IMR-90 (cell line): ENCODE data around the gene HDDC3. TPM values are rescaled to one million over a fixed set of nuclear protein-coding genes. Genes with fewer than 3 reads are reported as not detected.

ENCODE experiments used
- ATAC-seq: fragments of 200-7000 bp; cut with Tn5 transposase; 2 replicates; pipeline ENCODE4 v1.9.1; 2020; ENCODE audit warnings: low read depth, mild to moderate bottlenecking, moderate library complexity
- BruUV-seq: library from RNA; stranded (reverse); fragments of 400-500 nt; replicated peaks from 2 replicates; lab custom pipeline; 2021; lab: Mats Ljungman, UMichigan
- CTCF ChIA-PET: fragments of 300-600 bp; formaldehyde crosslinking; extraction: SDS; loops from one replicate; lab custom pipeline; 2021; ENCODE audit warnings: antibody characterized with exemption; lab: Yijun Ruan, JAX
- POLR2A ChIA-PET: fragments of 300-600 bp; sonication (Branson Sonifier 250); formaldehyde crosslinking; loops from one replicate; lab custom pipeline; 2022; ENCODE audit warnings: antibody characterized with exemption; ENCODE audit not compliant: unreplicated experiment; lab: Charles Lee
- DNase-seq: peaks from one replicate; pipeline ENCODE4 v3.0.0; 2013
- H2AFZ ChIP-seq: replicated peaks from 2 replicates; pipeline ENCODE3; 2013; ENCODE audit warnings: low read length, mild to moderate bottlenecking; ENCODE audit not compliant: poor library complexity
- H2AK5ac ChIP-seq: 2 replicates; pipeline ENCODE4 v1.6.1; 2013; ENCODE audit warnings: low read depth, low read length, inconsistent platforms
- H2AK9ac ChIP-seq: replicated peaks from 2 replicates; pipeline ENCODE3; 2013; ENCODE audit warnings: mild to moderate bottlenecking, low read depth, low read length, moderate library complexity; ENCODE audit not compliant: poor library complexity
- H2BK120ac ChIP-seq: 2 replicates; pipeline ENCODE4 v1.6.1; 2013; ENCODE audit warnings: low read depth, low read length, inconsistent platforms
- H2BK15ac ChIP-seq: 3 replicates; pipeline ENCODE4 v1.6.1; 2013; ENCODE audit warnings: low read depth, low read length, inconsistent platforms
- H2BK20ac ChIP-seq: 2 replicates; pipeline ENCODE4 v1.6.1; 2013; ENCODE audit warnings: low read depth, mild to moderate bottlenecking, inconsistent platforms, low read length, moderate library complexity
- H2BK5ac ChIP-seq: 2 replicates; pipeline ENCODE4 v1.6.1; 2013; ENCODE audit warnings: mild to moderate bottlenecking, low read depth, low read length, inconsistent platforms; ENCODE audit not compliant: poor library complexity, severe bottlenecking
- H3K14ac ChIP-seq: replicated peaks from 2 replicates; pipeline ENCODE4 v1.6.1; 2013; ENCODE audit warnings: low read depth, low read length, inconsistent platforms
- H3K18ac ChIP-seq: 2 replicates; pipeline ENCODE4 v1.6.1; 2013; ENCODE audit warnings: low read depth, low read length, control low read depth
- H3K23ac ChIP-seq: 2 replicates; pipeline ENCODE4 v1.6.1; 2013; ENCODE audit warnings: low read depth, low read length, inconsistent platforms
- H3K27ac ChIP-seq: 2 replicates; pipeline ENCODE4 v1.5.1; 2013; ENCODE audit warnings: mild to moderate bottlenecking, control low read depth, low read length; ENCODE audit not compliant: insufficient read depth
- H3K27me3 ChIP-seq: 2 replicates; pipeline ENCODE4 v1.6.1; 2013; ENCODE audit warnings: low read length; ENCODE audit not compliant: control insufficient read depth, insufficient read depth
- H3K36me3 ChIP-seq: 2 replicates; pipeline ENCODE4 v1.6.1; 2013; ENCODE audit warnings: low read length, mixed read lengths; ENCODE audit not compliant: control insufficient read depth, insufficient read depth
- H3K4ac ChIP-seq: 2 replicates; pipeline ENCODE4 v1.6.1; 2013; ENCODE audit warnings: low read depth, low read length, inconsistent platforms
- H3K4me1 ChIP-seq: 2 replicates; pipeline ENCODE4 v1.6.1; 2013; ENCODE audit warnings: low read length, mixed read lengths; ENCODE audit not compliant: control insufficient read depth, insufficient read depth
- H3K4me2 ChIP-seq: 2 replicates; pipeline ENCODE4 v1.6.1; 2013; ENCODE audit warnings: low read depth, mild to moderate bottlenecking, control low read depth, low read length, moderate library complexity
- H3K4me3 ChIP-seq: 2 replicates; pipeline ENCODE4 v1.5.1; 2013; ENCODE audit warnings: low read depth, mild to moderate bottlenecking, control low read depth, low read length, moderate library complexity; ENCODE audit not compliant: insufficient read depth
- H3K56ac ChIP-seq: 2 replicates; pipeline ENCODE4 v1.6.1; 2013; ENCODE audit warnings: low read length, inconsistent platforms; ENCODE audit not compliant: insufficient read depth; ENCODE audit errors: extremely low read depth
- H3K79me1 ChIP-seq, 2 experiments: 2 replicates each; pipeline ENCODE4 v1.6.1; 2013; ENCODE audit warnings: low read length in 2 of 2, inconsistent platforms in 1 of 2, low read depth in 1 of 2
- H3K9ac ChIP-seq: 2 replicates; pipeline ENCODE4 v1.6.1; 2013; ENCODE audit warnings: low read depth, low read length, control low read depth
- H3K9me1 ChIP-seq: 2 replicates; pipeline ENCODE4 v1.6.1; 2013; ENCODE audit warnings: low read length, inconsistent platforms; ENCODE audit not compliant: insufficient read depth
- H3K9me3 ChIP-seq: 2 replicates; pipeline ENCODE4 v1.6.1; 2013; ENCODE audit warnings: low read length; ENCODE audit not compliant: control insufficient read depth, insufficient read depth
- H4K20me1 ChIP-seq: 2 replicates; pipeline ENCODE4 v1.6.1; 2013; ENCODE audit warnings: low read length, inconsistent platforms; ENCODE audit not compliant: insufficient read depth
- H4K5ac ChIP-seq: 2 replicates; pipeline ENCODE4 v1.6.1; 2013; ENCODE audit warnings: mild to moderate bottlenecking, low read depth, low read length, control low read depth
- H4K8ac ChIP-seq, 2 experiments: 2 replicates each; pipeline ENCODE4 v1.6.1; 2013; ENCODE audit warnings: low read depth in 2 of 2, low read length in 2 of 2, control low read depth in 1 of 2, inconsistent platforms in 1 of 2
- H4K91ac ChIP-seq: 2 replicates; pipeline ENCODE4 v1.6.1; 2013; ENCODE audit warnings: low read depth, low read length, inconsistent platforms; ENCODE audit not compliant: insufficient read depth
- BHLHE40 ChIP-seq: fragments of 150-350 bp; IDR thresholded peaks from 2 replicates; pipeline ENCODE4 v1.6.1; 2016; ENCODE audit warnings: mild to moderate bottlenecking, low read depth, low read length
- CHD1 ChIP-seq: IDR thresholded peaks from 2 replicates; pipeline ENCODE4 v1.6.1; 2012; ENCODE audit warnings: low read depth, low read length, improper control_type of control experiment
- FOS ChIP-seq: fragments of 150-350 bp; IDR thresholded peaks from 2 replicates; pipeline ENCODE4 v1.6.1; 2016; ENCODE audit warnings: low read depth, low read length
- MAFK ChIP-seq: IDR thresholded peaks from 2 replicates; pipeline ENCODE4 v1.6.1; 2012; ENCODE audit warnings: low read depth, low read length, improper control_type of control experiment
- MAZ ChIP-seq: IDR thresholded peaks from 2 replicates; pipeline ENCODE4 v1.6.1; 2012; ENCODE audit warnings: low read depth, mild to moderate bottlenecking, low read length, improper control_type of control experiment, moderate library complexity, borderline replicate concordance
- NFE2L2 ChIP-seq: fragments of 150-350 bp; IDR thresholded peaks from 2 replicates; pipeline ENCODE4 v1.6.1; 2016; ENCODE audit warnings: low read depth, mild to moderate bottlenecking, low read length
- POLR2A ChIP-seq: IDR thresholded peaks from 2 replicates; pipeline ENCODE4 v1.6.1; 2012; ENCODE audit warnings: mild to moderate bottlenecking, low read depth, low read length
- RAD21 ChIP-seq: IDR thresholded peaks from 2 replicates; pipeline ENCODE4 v1.6.1; 2012; ENCODE audit warnings: low read length, improper control_type of control experiment
- RFX5 ChIP-seq: IDR thresholded peaks from 2 replicates; pipeline ENCODE4 v1.8.0; 2012; ENCODE audit warnings: low read depth, mild to moderate bottlenecking, low read length, moderate library complexity
- SMC3 ChIP-seq: fragments of 150-350 bp; IDR thresholded peaks from 2 replicates; pipeline ENCODE4 v1.6.1; 2016; ENCODE audit warnings: low read depth, mild to moderate bottlenecking, antibody characterized with exemption, low read length, moderate library complexity
- WGBS, 2 experiments: methylation state at CpG; one replicate each; pipeline versions ENCODE4 v1.1.5 to v1.1.7; 2013; ENCODE audit warnings: missing lambda C conversion rate in 2 of 2; ENCODE audit not compliant: insufficient read length in 1 of 2; ENCODE audit errors: extremely low coverage in 2 of 2; 5-methylcytosine and 5-hydroxymethylcytosine counted together
- dilution Hi-C: fragments of 300-500 bp; cut with HindIII; formaldehyde crosslinking; loops from one replicate; pipeline ENCODE4 v1.14.3; 2018; ENCODE audit warnings: low sequenced_read_pairs; ENCODE audit not compliant: unreplicated experiment
- in situ Hi-C: fragments of 300-500 bp; cut with MboI; formaldehyde crosslinking; loops from 3 replicates; pipeline ENCODE4 v1.14.3; 2019; ENCODE audit warnings: low sequenced_read_pairs, inconsistent platforms, mixed read lengths
- intact Hi-C: fragments of 100-400 bp; cut with micrococcal nuclease; formaldehyde crosslinking; loops from 2 replicates; pipeline ENCODE4 v1.10.0; 2022
- polyA plus RNA-seq, 3 experiments: library from polyadenylated mRNA; depleted of rRNA; stranded (reverse); fragments of >200 nt; gene quantifications; 2 replicates each; pipeline ENCODE4 v1.2.3, GENCODE V29; 2012; ENCODE audit warnings: low replicate concordance in 1 of 3
- total RNA-seq: library from RNA; depleted of rRNA; stranded (reverse); fragments of >200 nt; gene quantifications from 2 replicates; pipeline ENCODE4 v1.2.3, GENCODE V29; 2012
- TF ChIP-seq, protein P1 (sequence below): conservative IDR thresholded peaks from 2 replicates; pipeline ENCODE4 v1.5.1; 2012; ENCODE audit warnings: mild to moderate bottlenecking, low read depth, low read length, improper control_type of control experiment
- TF ChIP-seq, protein P2 (sequence below): fragments of 150-350 bp; IDR thresholded peaks from 2 replicates; pipeline ENCODE4 v1.6.1; 2016; ENCODE audit warnings: low read depth, mild to moderate bottlenecking, low read length, moderate library complexity, borderline replicate concordance

The HDDC3 gene
- total and polyA plus RNA-seq, 2 of the 4 experiments (the other 2 are of a cell fraction) = 7.9 to 10.7 TPM

DNA sequence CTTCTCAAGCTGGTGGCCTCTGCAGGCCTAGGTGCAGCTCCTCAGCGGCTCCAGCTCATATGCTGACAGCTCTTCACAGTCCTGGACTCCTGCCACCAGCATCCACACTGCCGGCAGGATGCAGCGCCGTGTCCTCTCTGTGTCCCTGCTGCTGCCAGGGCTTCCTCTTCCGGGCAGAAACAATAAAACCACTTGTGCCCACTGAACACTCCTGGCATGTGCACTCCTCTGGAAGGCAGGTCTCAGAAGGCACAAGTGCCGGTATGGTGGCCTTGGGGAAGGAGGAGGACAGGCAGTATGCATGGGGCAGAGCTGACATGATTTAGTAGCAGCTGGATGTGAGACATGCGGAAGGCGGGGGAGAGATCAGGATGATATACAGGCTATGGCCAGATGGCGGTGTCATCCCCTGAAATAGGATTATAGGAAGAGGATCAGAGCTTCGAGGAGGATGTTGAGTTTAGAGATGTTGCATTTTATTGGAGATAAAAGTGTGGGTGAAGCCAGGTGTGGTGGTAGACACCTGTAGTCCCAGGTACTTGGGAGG is 36.7 kb downstream of the HDDC3 start:
- no peak overlapping the region for H2BK20ac ChIP-seq
- no peak for DNase-seq
- no TSS peak for BruUV-seq
- H4K20me1 ChIP-seq = no peaks in the 10 kb centered on the region
- H3K36me3 ChIP-seq = peaks cover 28% of the 10 kb centered on the region
- H3K56ac ChIP-seq = no peak overlapping the region
- peaks cover 3% of the 10 kb centered on the region; the same call in 1 of the 2 replicates for H3K9me1 ChIP-seq
- H3K14ac ChIP-seq = no peak overlapping the region
- no peak overlapping the region for H3K9ac ChIP-seq
- intact Hi-C loops (no loop called here), in situ Hi-C loops (loop anchor here (25.0 kb wide), 1 partner anchor 583 kb away; no protein-coding TSS in a partner anchor), dilution Hi-C loops (no loop called here)
- H3K4me2 ChIP-seq = no peak overlapping the region
- H4K91ac ChIP-seq = no peak overlapping the region
- TF ChIP-seq, protein P1, sequence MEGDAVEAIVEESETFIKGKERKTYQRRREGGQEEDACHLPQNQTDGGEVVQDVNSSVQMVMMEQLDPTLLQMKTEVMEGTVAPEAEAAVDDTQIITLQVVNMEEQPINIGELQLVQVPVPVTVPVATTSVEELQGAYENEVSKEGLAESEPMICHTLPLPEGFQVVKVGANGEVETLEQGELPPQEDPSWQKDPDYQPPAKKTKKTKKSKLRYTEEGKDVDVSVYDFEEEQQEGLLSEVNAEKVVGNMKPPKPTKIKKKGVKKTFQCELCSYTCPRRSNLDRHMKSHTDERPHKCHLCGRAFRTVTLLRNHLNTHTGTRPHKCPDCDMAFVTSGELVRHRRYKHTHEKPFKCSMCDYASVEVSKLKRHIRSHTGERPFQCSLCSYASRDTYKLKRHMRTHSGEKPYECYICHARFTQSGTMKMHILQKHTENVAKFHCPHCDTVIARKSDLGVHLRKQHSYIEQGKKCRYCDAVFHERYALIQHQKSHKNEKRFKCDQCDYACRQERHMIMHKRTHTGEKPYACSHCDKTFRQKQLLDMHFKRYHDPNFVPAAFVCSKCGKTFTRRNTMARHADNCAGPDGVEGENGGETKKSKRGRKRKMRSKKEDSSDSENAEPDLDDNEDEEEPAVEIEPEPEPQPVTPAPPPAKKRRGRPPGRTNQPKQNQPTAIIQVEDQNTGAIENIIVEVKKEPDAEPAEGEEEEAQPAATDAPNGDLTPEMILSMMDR = no peak
- TF ChIP-seq, protein P2, sequence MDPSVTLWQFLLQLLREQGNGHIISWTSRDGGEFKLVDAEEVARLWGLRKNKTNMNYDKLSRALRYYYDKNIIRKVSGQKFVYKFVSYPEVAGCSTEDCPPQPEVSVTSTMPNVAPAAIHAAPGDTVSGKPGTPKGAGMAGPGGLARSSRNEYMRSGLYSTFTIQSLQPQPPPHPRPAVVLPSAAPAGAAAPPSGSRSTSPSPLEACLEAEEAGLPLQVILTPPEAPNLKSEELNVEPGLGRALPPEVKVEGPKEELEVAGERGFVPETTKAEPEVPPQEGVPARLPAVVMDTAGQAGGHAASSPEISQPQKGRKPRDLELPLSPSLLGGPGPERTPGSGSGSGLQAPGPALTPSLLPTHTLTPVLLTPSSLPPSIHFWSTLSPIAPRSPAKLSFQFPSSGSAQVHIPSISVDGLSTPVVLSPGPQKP = no peak
- TF ChIP-seq RAD21 (no peak), BHLHE40 (no peak), POLR2A (no peak), FOS (no peak), MAFK (no peak), NFE2L2 (no peak), SMC3 (no peak), RFX5 (no peak), MAZ (no peak), CHD1 (no peak)
- H2BK15ac ChIP-seq = no peak overlapping the region
- ChIA-PET POLR2A (no interaction called here), CTCF (no interaction called here)
- no peaks in the 10 kb centered on the region for H3K27me3 ChIP-seq
- H3K4ac ChIP-seq = no peak overlapping the region
- no peak overlapping the region for H2BK120ac ChIP-seq
- H3K9me3 ChIP-seq = no peaks in the 10 kb centered on the region
- no peak overlapping the region for H2AK5ac ChIP-seq
- ATAC-seq = peak; percentile 49; the same call in 1 of the 2 replicates
- no peaks in the 10 kb centered on the region for H3K4me1 ChIP-seq
- no peak overlapping the region for H4K8ac ChIP-seq
- H3K27ac ChIP-seq = no peak overlapping the region
- H2BK5ac ChIP-seq = no peak overlapping the region
- H3K79me1 ChIP-seq = no peaks in the 10 kb centered on the region
- no peak overlapping the region for H2AFZ ChIP-seq
- H4K5ac ChIP-seq = no peak overlapping the region
- peak overlapping the region; percentile 24 for H2AK9ac ChIP-seq
- WGBS, 2 experiments = 71% methylated on average over 6 of the region's 10 CpGs; no CpG with 5 or more reads in 1 of the 2 experiments
- no peak overlapping the region for H3K4me3 ChIP-seq
- no peak overlapping the region for H3K23ac ChIP-seq
- no peak overlapping the region for H3K18ac ChIP-seq
